Stimulated activated CD8-positive, alpha-beta memory T cell treated with anti-CD3 and anti-CD28 coated beads, Interleukin-7, amount 100 ng/mL, for 48 hours (primary cell): ENCODE data around the gene UBALD1.

ENCODE experiments used
- DNase-seq, 2 donors: peaks; one replicate each; pipeline ENCODE4 v3.0.0-alpha.2; 2020; ENCODE audit warnings: low read depth in 1 of 2; ENCODE audit errors: extremely low read depth in 1 of 2

Gene UBALD1

GRCh38 chr16:4616047-4616811 is 1.5 kb upstream of the UBALD1 start:
- peak; percentile 98 to 100 for DNase-seq

GRCh38 chr16:4615384-4616046 is 827 bp upstream of the UBALD1 start:
- no peak for DNase-seq

- DNase-seq: peak in 1 of 2 donors; percentile 19
Observed at GRCh38 chr16:4613636-4614570, 785 bp downstream of the UBALD1 start.

GRCh38 chr16:4612977-4613635 is 1.6 kb downstream of the UBALD1 start:
- DNase-seq: no peak

GRCh38 chr16:4612474-4612931 is 2.2 kb downstream of the UBALD1 start:
- DNase-seq: no peak

- DNase-seq: no peak
Observed at GRCh38 chr16:4611337-4612021, 3.2 kb downstream of the UBALD1 start.

GRCh38 chr16:4610011-4611005 is 4.4 kb downstream of the UBALD1 start:
- DNase-seq: no peak

GRCh38 chr16:4609200-4610010 is 5.3 kb downstream of the UBALD1 start:
- DNase-seq: no peak

GRCh38 chr16:4608704-4608980 is 6.0 kb downstream of the UBALD1 start:
- DNase-seq: no peak

- no peak for DNase-seq
Observed at GRCh38 chr16:4607841-4608703, 6.6 kb downstream of the UBALD1 start.

GRCh38 chr16:4606354-4606753 is 8.3 kb downstream of the UBALD1 start:
- DNase-seq: no peak

GRCh38 chr16:4604401-4604800 is 10.3 kb downstream of the UBALD1 start:
- DNase-seq: no peak

- no peak for DNase-seq
Observed at GRCh38 chr16:4603624-4604170, 11.0 kb downstream of the UBALD1 start.

- no peak for DNase-seq
Observed at GRCh38 chr16:4602331-4602730, 12.4 kb downstream of the UBALD1 start.

- DNase-seq: no peak
Observed at GRCh38 chr16:4601864-4602186, 12.9 kb downstream of the UBALD1 start.

- no peak for DNase-seq
Observed at GRCh38 chr16:4601036-4601863, 13.4 kb downstream of the UBALD1 start.
